LoVo (cell line): ENCODE measurements around the gene DPPA2.
A peak's percentile ranks its signal among the peaks of the same experiment; 100 is the strongest.

Experiments used
- DNase-seq: peaks from one replicate; pipeline ENCODE4 v3.0.0-alpha.2; 2016; ENCODE audit warnings: low spot score

The DPPA2 gene

GRCh38 chr3:109325109-109325508 is 8.8 kb upstream of the DPPA2 start:
- DNase-seq = no peak

DNA sequence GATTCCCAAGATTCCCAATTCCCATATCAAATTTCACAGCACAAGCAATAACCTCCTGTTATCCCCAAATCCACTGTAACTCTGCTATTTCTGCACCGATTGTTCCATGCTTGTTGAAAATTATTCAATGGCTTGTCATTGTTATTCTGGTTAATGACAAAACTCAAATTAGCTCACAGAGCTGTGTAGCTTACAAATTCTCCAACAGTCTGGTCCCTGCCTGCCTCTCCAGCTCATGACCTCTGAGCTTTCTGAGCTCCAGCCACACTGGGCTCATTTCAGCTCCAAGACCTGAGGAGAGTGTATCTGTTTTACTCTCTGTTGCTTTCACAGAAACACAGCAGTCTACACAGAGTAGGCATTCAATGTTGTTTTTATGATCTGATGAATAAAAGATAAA is 3.3 kb downstream of the DPPA2 start:
- no peak for DNase-seq

DNA sequence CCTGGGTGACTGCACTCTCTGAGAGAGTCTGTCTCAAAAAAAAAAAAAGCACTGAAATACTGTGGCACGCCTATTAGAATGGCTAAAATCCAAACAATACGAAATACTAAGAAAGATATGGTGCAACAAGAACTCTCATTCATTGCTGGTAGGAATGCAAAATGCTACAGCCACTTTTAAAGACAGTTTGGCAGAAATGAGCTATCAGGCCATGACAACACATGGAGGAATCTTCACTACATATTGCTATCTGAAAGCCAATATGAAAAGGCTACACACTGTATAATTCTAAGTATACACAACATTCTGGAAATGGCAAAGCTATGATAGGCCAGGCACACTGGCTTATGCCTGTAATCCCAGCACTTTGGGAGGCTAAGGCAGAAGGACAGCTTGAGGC is 18.8 kb downstream of the DPPA2 start:
- DNase-seq = no peak

- DNase-seq = no peak
These were observed 32.2 kb downstream of the DPPA2 start for GRCh38 chr3:109284071-109284470.

- DNase-seq = no peak
These were observed 37.8 kb downstream of the DPPA2 start for GRCh38 chr3:109278546-109278945.

DNA sequence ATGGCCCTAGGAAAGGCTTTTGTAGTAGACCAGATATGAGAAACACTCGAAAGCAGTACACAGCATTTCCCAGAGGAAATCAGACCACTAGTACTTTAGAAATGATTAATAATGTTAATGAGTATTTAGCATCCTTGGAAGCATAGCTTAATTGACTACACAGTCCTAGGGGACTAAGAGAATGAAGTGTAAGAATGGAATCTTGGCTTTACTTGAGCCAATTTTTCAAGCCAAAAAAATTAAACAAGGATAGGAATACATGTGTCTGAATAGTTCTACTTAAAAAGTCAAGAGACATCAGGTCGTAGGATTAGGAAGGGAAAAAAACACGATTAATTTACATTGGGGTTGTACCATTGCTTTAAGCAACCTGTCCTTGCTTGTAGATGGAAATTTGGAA is 38.2 kb downstream of the DPPA2 start:
- DNase-seq = no peak

DNA sequence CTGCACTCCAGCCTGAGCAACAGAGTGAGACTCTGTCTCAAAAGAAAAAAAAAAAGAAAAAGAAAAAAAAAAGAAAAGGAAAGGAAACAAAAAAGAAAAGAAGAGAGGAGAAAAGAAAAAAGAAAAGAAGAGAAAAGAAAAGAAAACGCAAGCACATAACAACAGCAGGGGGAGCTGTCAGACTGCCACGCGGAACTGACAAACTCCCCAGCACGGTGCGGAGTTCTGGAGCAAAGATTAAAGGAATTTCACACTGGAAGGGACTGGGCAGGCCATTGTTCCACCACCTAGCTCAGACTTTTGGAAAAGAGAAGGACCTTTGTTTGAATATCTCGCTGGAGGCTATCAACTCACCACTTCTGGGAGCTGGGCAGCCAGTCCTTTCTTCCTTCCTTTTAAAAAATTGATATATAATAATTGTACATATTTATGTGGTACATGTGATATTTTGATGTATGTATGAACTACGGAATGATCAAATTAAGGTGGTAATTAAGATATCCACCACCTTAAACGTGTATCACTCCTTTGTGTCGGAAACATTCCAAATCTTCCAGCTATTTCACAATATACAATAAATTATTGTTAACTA is 40.5 kb downstream of the DPPA2 start:
- peak; percentile 48 for DNase-seq

- DNase-seq = no peak
These were observed 45.5 kb downstream of the DPPA2 start for GRCh38 chr3:109270779-109271178.

DNA sequence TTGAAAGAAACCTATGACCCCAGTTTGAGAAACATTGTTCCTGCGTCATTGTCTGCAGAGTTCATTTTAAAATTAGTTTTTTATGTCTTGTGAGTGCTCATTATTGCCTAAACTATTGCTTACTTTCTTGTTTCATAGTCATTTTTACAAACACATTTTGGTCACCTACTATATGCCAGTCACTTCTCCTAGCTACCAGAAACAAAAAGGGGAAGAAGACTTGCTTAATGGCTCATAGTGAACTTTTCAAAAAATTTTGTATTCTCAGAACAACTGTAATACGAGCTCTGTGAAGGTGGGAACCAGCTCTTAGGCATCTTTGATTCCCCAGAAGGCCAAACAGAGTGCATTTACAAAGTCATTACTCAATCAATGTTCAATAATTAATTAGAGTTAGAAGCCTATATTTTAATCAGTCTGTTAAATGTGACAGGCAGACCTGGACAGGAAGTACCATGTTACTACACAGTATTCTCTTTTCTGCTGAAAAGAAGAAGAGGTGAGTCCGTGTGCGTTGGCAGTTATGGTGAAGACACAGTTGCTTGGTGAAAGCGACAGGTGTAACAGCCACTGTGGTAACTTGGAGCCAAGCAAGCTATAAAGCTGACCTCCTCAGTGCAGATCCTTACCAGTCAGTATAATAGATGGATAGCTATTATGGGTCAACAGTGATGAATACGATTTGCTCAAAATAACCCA is 46.6 kb downstream of the DPPA2 start:
- DNase-seq = no peak

- no peak for DNase-seq
These were observed 48.1 kb downstream of the DPPA2 start for GRCh38 chr3:109268181-109268580.

- DNase-seq = no peak
These were observed 51.0 kb downstream of the DPPA2 start for GRCh38 chr3:109265295-109265694.

DNA sequence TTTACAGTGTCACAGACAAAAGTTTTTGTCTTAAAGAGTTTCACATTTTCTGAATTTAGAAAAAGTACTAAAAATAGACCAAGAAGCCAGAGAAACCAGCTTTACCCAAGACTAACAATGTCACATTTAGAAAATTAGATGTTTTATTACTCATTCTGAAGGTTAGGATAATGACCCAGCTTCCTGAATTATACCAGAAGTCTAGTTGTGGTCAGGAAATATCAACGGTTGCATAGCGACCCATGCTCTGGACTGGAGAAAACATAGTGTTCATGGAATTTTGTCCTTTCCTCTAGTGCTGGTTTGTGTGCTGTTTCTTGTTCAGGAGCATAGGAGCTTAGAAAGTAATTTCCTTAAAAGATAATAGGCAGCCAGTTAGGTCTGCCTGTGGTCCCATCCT is 59.0 kb downstream of the DPPA2 start:
- DNase-seq = no peak

- DNase-seq = no peak
These were observed 61.5 kb downstream of the DPPA2 start for GRCh38 chr3:109254770-109255169.

GRCh38 chr3:109252641-109253040 is 63.7 kb downstream of the DPPA2 start:
- no peak for DNase-seq
